Colon (tissue), 2 donors: ENCODE measurements around the gene DLEC1.
"Not testable (repeated sequence)": the region's sequence is repeated elsewhere in the genome, so short reads cannot be mapped to it uniquely, and the experiment has no call there.

Experiments
- FAIRE-seq: peaks from 2 replicates; lab custom pipeline; 2012; peaks lifted over from hg19 to GRCh38; lab: Jason Lieb, UNC
- donor health status: control.
- donor health status: control.

Gene DLEC1

GRCh38 chr3:38120693-38121450 is 81.9 kb downstream of the DLEC1 start:
- FAIRE-seq: no peak

- no peak for FAIRE-seq
Observed at GRCh38 chr3:38121451-38121831, 82.4 kb downstream of the DLEC1 start.

GRCh38 chr3:38121832-38122461 is 82.9 kb downstream of the DLEC1 start:
- no peak for FAIRE-seq

GRCh38 chr3:38122712-38123290 is 83.8 kb downstream of the DLEC1 start:
- no peak for FAIRE-seq

- no peak for FAIRE-seq
Observed at GRCh38 chr3:38124324-38125122, 85.5 kb downstream of the DLEC1 start.

GRCh38 chr3:38125305-38126120 is 86.5 kb downstream of the DLEC1 start:
- FAIRE-seq: no peak

GRCh38 chr3:38126121-38126892 is 87.3 kb downstream of the DLEC1 start:
- FAIRE-seq: no peak

- no peak for FAIRE-seq
Observed at GRCh38 chr3:38127611-38128302, 88.7 kb downstream of the DLEC1 start.

GRCh38 chr3:38128303-38128655 is 89.3 kb downstream of the DLEC1 start:
- FAIRE-seq: no peak

GRCh38 chr3:38129058-38129457 is 90.0 kb downstream of the DLEC1 start:
- FAIRE-seq: no peak

- FAIRE-seq: no peak
Observed at GRCh38 chr3:38130631-38131065, 91.6 kb downstream of the DLEC1 start.

GRCh38 chr3:38131621-38132369 is 92.8 kb downstream of the DLEC1 start:
- no peak for FAIRE-seq

- FAIRE-seq: no peak
Observed at GRCh38 chr3:38133209-38133556, 94.2 kb downstream of the DLEC1 start.

- no peak for FAIRE-seq
Observed at GRCh38 chr3:38133557-38134405, 94.8 kb downstream of the DLEC1 start.

- not testable (repeated sequence) for FAIRE-seq
Observed at GRCh38 chr3:38134517-38135143, 95.6 kb downstream of the DLEC1 start.

- not testable (repeated sequence) for FAIRE-seq
Observed at GRCh38 chr3:38135621-38136277, 96.7 kb downstream of the DLEC1 start.

- FAIRE-seq: no peak
Observed at GRCh38 chr3:38136393-38136776, 97.4 kb downstream of the DLEC1 start.
